ENCODE measurements around the gene ENO2.

- peak in 1 of 2 donors; percentile 61 for TF ChIP-seq POLR2A (IDR thresholded peaks at IDR 0.05)
- TF ChIP-seq CTCF (IDR thresholded peaks at IDR 0.05), result no peak
These were observed 9.8 kb upstream of the ENO2 start, which contains the start of gene LRRC23 for GRCh38 chr12:6904280-6905276.
